ENCODE measurements around the gene ZNF282. TPM values are rescaled to one million over a fixed set of nuclear protein-coding genes. Genes with fewer than 3 reads are reported as not detected.

ZNF282 gene
- total RNA-seq, 1 donor from 2014 or later: 53.5 TPM

- Mint-ChIP-seq H3K4me1 (ENCODE audit: low read depth) (peaks cover 13% of the 10 kb centered on the region), H3K27ac (no peak overlapping the region), H3K4me3 (ENCODE audit: low read depth) (no peak overlapping the region), H3K9me3 (ENCODE audit: low read depth) (no peaks in the 10 kb centered on the region), H3K36me3 (ENCODE audit: insufficient read depth) (peaks cover 36% of the 10 kb centered on the region), H3K27me3 (no peaks in the 10 kb centered on the region)
- DNase-seq (ENCODE audit: low spot score, unreplicated experiment): no peak
- no peak for TF ChIP-seq CTCF (IDR thresholded peaks at IDR 0.05; ENCODE audit: unreplicated experiment)
Measured at GRCh38 chr7:149198161-149198816, 2.9 kb downstream of the ZNF282 start.

- peak overlapping the region; percentile 42 for H3K4me3 Mint-ChIP-seq (ENCODE audit: low read depth)
- peaks cover 19% of the 10 kb centered on the region for H3K4me1 Mint-ChIP-seq (ENCODE audit: low read depth)
- H3K27me3 Mint-ChIP-seq: no peaks in the 10 kb centered on the region
- H3K27ac Mint-ChIP-seq: peak overlapping the region; percentile 42
- DNase-seq (ENCODE audit: low spot score, unreplicated experiment): no peak
- H3K9me3 Mint-ChIP-seq (ENCODE audit: low read depth): no peaks in the 10 kb centered on the region
- no peak for TF ChIP-seq CTCF (IDR thresholded peaks at IDR 0.05; ENCODE audit: unreplicated experiment)
- peaks cover 46% of the 10 kb centered on the region for H3K36me3 Mint-ChIP-seq (ENCODE audit: insufficient read depth)
Measured at GRCh38 chr7:149199234-149199995, 4.1 kb downstream of the ZNF282 start.

GRCh38 chr7:149202831-149203231, 7.5 kb downstream of the ZNF282 start:
- H3K9me3 Mint-ChIP-seq (ENCODE audit: low read depth): no peaks in the 10 kb centered on the region
- peaks cover 62% of the 10 kb centered on the region for H3K36me3 Mint-ChIP-seq (ENCODE audit: insufficient read depth)

GRCh38 chr7:149205690-149206381, 10.5 kb downstream of the ZNF282 start:
- TF ChIP-seq CTCF (IDR thresholded peaks at IDR 0.05; ENCODE audit: unreplicated experiment): no peak
- Mint-ChIP-seq H3K4me1 (ENCODE audit: low read depth) (peaks cover 31% of the 10 kb centered on the region), H3K36me3 (ENCODE audit: insufficient read depth) (peaks cover 59% of the 10 kb centered on the region), H3K4me3 (ENCODE audit: low read depth) (peak overlapping the region; percentile 54), H3K27ac (peak overlapping the region; percentile 94), H3K27me3 (no peaks in the 10 kb centered on the region), H3K9me3 (ENCODE audit: low read depth) (no peaks in the 10 kb centered on the region)
- peak; percentile 17 for DNase-seq (ENCODE audit: low spot score, unreplicated experiment)

More at GRCh38 chr7:149202831-149203231, 7.5 kb downstream of the ZNF282 start:
- Mint-ChIP-seq H3K27me3 (no peaks in the 10 kb centered on the region), H3K4me3 (ENCODE audit: low read depth) (no peak overlapping the region), H3K27ac (peak overlapping the region; percentile 37), H3K4me1 (ENCODE audit: low read depth) (peaks cover 28% of the 10 kb centered on the region)
- TF ChIP-seq CTCF (IDR thresholded peaks at IDR 0.05; ENCODE audit: unreplicated experiment): no peak
- no peak for DNase-seq (ENCODE audit: low spot score, unreplicated experiment)

- H3K27me3 Mint-ChIP-seq: no peaks in the 10 kb centered on the region
- H3K4me3 Mint-ChIP-seq (ENCODE audit: low read depth): no peak overlapping the region
- no peak for DNase-seq (ENCODE audit: low spot score, unreplicated experiment)
- H3K4me1 Mint-ChIP-seq (ENCODE audit: low read depth): peaks cover 31% of the 10 kb centered on the region
- TF ChIP-seq CTCF (IDR thresholded peaks at IDR 0.05; ENCODE audit: unreplicated experiment): no peak
- H3K36me3 Mint-ChIP-seq (ENCODE audit: insufficient read depth): peaks cover 60% of the 10 kb centered on the region
- H3K27ac Mint-ChIP-seq: no peak overlapping the region
- no peaks in the 10 kb centered on the region for H3K9me3 Mint-ChIP-seq (ENCODE audit: low read depth)
Measured at GRCh38 chr7:149207324-149208035, 12.1 kb downstream of the ZNF282 start.
